Gastrocnemius medialis (tissue), 4 donors: ENCODE data around the gene LRP1.

Experiments
- POLR2A ChIP-seq, 2 donors: fragments of 450-650 bp; IDR thresholded peaks; one replicate each; pipeline ENCODE4 v1.6.1; 2017; ENCODE audit warnings: antibody characterized with exemption in 2 of 2, mild to moderate bottlenecking in 2 of 2, moderate library complexity in 2 of 2
- TF ChIP-seq, protein P1 (sequence below), 5 experiments: fragments of 450-650 bp in 3 of 5; fragments of 200-600 bp in 2 of 5; sonication (generic) in 2 of 5; IDR thresholded peaks in 4 of 5; conservative IDR thresholded peaks in 1 of 5; 1 replicate in 4 of 5; 2 replicates in 1 of 5; pipeline ENCODE4 v1.5.1; 2016 to 2019; ENCODE audit warnings: antibody characterized with exemption in 5 of 5, mild to moderate bottlenecking in 3 of 5, moderate library complexity in 3 of 5

DNA sequence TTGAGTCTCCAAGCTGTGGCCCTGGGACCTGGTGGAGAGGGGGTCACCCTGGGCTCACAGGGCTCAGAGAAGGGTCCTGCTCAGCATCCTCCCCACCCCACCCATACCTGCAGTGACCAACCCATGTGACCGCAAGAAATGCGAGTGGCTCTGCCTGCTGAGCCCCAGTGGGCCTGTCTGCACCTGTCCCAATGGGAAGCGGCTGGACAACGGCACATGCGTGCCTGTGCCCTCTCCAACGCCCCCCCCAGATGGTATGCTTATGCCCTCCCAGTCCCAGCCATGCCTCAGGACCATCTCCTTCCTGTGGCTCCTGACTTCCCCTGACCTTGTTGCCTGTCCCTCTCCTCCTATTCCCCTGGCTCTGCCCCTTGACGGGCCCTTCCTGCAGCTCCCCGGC, 81.6 kb downstream of the LRP1 start:
- no peak for TF ChIP-seq POLR2A (IDR thresholded peaks at IDR 0.05)
- TF ChIP-seq, protein P1, sequence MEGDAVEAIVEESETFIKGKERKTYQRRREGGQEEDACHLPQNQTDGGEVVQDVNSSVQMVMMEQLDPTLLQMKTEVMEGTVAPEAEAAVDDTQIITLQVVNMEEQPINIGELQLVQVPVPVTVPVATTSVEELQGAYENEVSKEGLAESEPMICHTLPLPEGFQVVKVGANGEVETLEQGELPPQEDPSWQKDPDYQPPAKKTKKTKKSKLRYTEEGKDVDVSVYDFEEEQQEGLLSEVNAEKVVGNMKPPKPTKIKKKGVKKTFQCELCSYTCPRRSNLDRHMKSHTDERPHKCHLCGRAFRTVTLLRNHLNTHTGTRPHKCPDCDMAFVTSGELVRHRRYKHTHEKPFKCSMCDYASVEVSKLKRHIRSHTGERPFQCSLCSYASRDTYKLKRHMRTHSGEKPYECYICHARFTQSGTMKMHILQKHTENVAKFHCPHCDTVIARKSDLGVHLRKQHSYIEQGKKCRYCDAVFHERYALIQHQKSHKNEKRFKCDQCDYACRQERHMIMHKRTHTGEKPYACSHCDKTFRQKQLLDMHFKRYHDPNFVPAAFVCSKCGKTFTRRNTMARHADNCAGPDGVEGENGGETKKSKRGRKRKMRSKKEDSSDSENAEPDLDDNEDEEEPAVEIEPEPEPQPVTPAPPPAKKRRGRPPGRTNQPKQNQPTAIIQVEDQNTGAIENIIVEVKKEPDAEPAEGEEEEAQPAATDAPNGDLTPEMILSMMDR (IDR thresholded peaks at IDR 0.05 in 4 of 5, conservative IDR thresholded peaks at IDR 0.05 in 1 of 5), result no peak
